Subcutaneous abdominal adipose tissue (tissue), 5 donors: Measurements from ENCODE around the gene QRICH1.

Experiments
- H3K27ac ChIP-seq: one replicate; pipeline ENCODE4 v1.7.0; 2013; ENCODE audit warnings: low read depth, mild to moderate bottlenecking, inconsistent platforms, low read length, moderate library complexity
- H3K27me3 ChIP-seq, 5 donors: one replicate each; pipeline ENCODE4 v1.7.0; 2013; ENCODE audit warnings: low read length in 5 of 5, inconsistent platforms in 1 of 5; ENCODE audit not compliant: control insufficient read depth in 5 of 5, insufficient read depth in 4 of 5
- H3K36me3 ChIP-seq, 5 donors: one replicate each; pipeline ENCODE4 v1.7.0; 2013; ENCODE audit warnings: low read length in 5 of 5; ENCODE audit not compliant: control insufficient read depth in 5 of 5, insufficient read depth in 5 of 5
- H3K4me1 ChIP-seq, 5 donors: one replicate each; pipeline ENCODE4 v1.7.0; 2013; ENCODE audit warnings: low read length in 5 of 5, mild to moderate bottlenecking in 3 of 5, moderate library complexity in 1 of 5; ENCODE audit not compliant: control insufficient read depth in 5 of 5, insufficient read depth in 5 of 5
- H3K4me3 ChIP-seq, 5 donors: one replicate each; pipeline ENCODE4 v1.7.0; 2013; ENCODE audit warnings: low read length in 5 of 5, low read depth in 1 of 5
- H3K9ac ChIP-seq, 5 donors: one replicate each; pipeline ENCODE4 v1.7.0; 2013; ENCODE audit warnings: low read length in 5 of 5, mild to moderate bottlenecking in 4 of 5, moderate library complexity in 3 of 5
- H3K9me3 ChIP-seq, 5 donors: one replicate each; pipeline ENCODE4 v1.7.0; 2013; ENCODE audit warnings: low read length in 5 of 5; ENCODE audit not compliant: control insufficient read depth in 5 of 5
- donor health status: healthy.
- donor health status: healthy.
- donor health status: healthy.
- donor health status: healthy.
- donor health status: healthy.

Gene QRICH1

DNA sequence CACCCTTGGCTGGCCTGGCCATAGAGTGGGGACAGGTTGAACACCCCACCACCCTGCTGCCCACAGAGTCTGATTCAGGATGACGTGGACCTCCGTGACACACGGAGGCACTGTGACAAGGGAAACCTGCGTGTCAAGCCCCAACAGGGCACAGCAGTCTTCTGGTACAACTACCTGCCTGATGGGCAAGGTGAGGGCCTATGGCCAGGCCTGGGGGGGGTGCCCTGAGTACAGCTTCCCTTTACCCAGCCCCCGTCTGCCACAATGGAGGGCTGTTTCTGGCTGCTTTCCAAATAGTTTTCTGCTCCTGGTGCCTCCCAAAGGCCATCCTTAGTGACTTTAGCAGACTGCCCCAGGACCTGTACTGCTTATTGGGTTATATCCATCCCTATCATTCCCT lies 87.9 kb downstream of the QRICH1 start:
- H3K4me1 ChIP-seq: peaks cover 0 to 26% (median 23%) of the 10 kb centered on the region in 5 donors
- H3K4me3 ChIP-seq: peak overlapping the region in 2 of 5 donors; percentile 83 to 86
- H3K9ac ChIP-seq: no peak overlapping the region
- H3K9me3 ChIP-seq: no peaks in the 10 kb centered on the region
- H3K27me3 ChIP-seq: no peaks in the 10 kb centered on the region
- no peaks in the 10 kb centered on the region for H3K36me3 ChIP-seq
- no peak overlapping the region for H3K27ac ChIP-seq

DNA sequence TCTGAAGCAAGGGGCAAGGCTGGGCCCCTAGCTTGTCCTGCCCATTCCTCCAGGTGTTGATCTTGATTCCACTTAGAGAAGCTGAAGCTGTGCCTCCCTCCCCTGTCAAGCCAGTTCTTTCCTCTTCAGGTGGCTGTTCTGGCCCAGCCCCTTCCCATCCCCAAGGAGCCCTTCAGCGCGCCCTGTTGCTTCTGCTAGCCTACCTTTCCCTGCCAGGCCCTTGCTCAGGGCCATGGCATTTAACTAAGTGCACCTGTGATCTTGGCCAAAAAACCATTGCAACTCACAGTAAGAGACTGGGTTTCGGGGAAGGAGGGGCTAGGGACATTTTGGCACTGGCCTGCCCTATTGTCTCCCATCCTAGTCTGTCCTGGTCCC lies 88.6 kb downstream of the QRICH1 start:
- Histone ChIP-seq H3K4me3 (no peak overlapping the region), H3K27ac (no peak overlapping the region), H3K36me3 (no peaks in the 10 kb centered on the region), H3K9me3 (no peaks in the 10 kb centered on the region), H3K9ac (no peak overlapping the region), H3K4me1 (peaks cover 0 to 26% (median 23%) of the 10 kb centered on the region in 5 donors), H3K27me3 (no peaks in the 10 kb centered on the region)

GRCh38 chr3:49004352-49005302 lies 89.2 kb downstream of the QRICH1 start:
- Histone ChIP-seq H3K36me3 (no peaks in the 10 kb centered on the region), H3K9me3 (no peaks in the 10 kb centered on the region), H3K27me3 (no peaks in the 10 kb centered on the region), H3K4me3 (no peak overlapping the region), H3K9ac (no peak overlapping the region), H3K27ac (no peak overlapping the region), H3K4me1 (peaks cover 0 to 26% (median 23%) of the 10 kb centered on the region in 5 donors)

GRCh38 chr3:49001155-49001554 lies 92.7 kb downstream of the QRICH1 start:
- no peaks in the 10 kb centered on the region for H3K27me3 ChIP-seq
- H3K27ac ChIP-seq: no peak overlapping the region
- no peaks in the 10 kb centered on the region for H3K9me3 ChIP-seq
- H3K36me3 ChIP-seq: peaks cover 0 to 10% (median 4%) of the 10 kb centered on the region in 5 donors
- peaks cover 0 to 2% (median 1%) of the 10 kb centered on the region in 5 donors for H3K4me1 ChIP-seq
- H3K9ac ChIP-seq: no peak overlapping the region
- H3K4me3 ChIP-seq: no peak overlapping the region

- no peak overlapping the region for H3K4me3 ChIP-seq
- H3K9ac ChIP-seq: no peak overlapping the region
- no peaks in the 10 kb centered on the region for H3K9me3 ChIP-seq
- H3K27me3 ChIP-seq: no peaks in the 10 kb centered on the region
- H3K27ac ChIP-seq: no peak overlapping the region
- peaks cover 0 to 13% (median 4%) of the 10 kb centered on the region in 5 donors for H3K36me3 ChIP-seq
- no peaks in the 10 kb centered on the region for H3K4me1 ChIP-seq
Observed at GRCh38 chr3:48999085-48999858, 94.6 kb downstream of the QRICH1 start.

DNA sequence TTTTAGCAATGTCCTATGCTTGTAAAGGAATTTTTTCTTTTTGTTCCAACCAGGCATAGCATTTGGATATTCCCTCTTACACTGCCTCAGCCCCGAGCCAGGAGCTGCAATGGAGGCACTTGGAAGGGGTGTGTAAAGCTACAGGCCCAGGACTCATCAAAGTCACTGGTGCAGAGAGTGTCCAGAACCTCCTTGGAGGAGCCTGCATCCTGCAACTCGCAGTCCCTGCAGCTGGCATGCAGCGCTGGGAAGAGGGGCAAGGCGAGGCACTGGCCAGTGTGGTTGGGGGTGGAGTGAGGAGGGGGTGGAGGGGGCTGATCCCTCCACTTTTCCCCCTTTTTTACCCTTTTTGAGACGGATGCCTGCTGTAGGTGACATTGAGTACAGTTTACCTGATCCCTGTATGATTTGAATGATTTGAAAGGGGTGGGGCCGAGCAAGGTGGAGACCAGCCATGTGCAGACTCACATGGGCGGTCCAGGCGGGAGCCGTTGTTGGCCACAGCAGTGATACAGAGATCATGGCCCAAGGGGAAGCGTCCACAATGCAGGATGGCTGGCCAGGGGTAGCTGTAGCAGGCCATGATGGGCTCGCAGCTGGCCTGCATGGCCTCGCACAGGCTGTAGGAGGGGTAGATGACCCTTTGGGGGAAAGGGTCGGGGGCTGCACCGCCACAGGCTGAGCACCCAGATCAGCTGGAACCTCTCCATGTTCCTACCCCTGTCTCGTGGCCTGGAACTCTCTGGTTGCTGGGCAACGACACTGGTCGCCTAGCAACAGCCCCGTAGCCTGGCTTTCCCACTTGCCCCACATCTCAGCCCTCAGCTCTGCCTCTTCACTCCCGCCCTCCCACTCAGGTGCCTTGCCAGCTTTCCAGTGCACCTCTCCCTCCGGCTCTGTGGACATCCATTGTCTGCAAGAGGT lies 95.9 kb downstream of the QRICH1 start:
- H3K9me3 ChIP-seq: no peaks in the 10 kb centered on the region
- no peaks in the 10 kb centered on the region for H3K4me1 ChIP-seq
- H3K27ac ChIP-seq: no peak overlapping the region
- H3K36me3 ChIP-seq: peaks cover 0 to 15% (median 4%) of the 10 kb centered on the region in 5 donors
- no peaks in the 10 kb centered on the region for H3K27me3 ChIP-seq
- H3K4me3 ChIP-seq: no peak overlapping the region
- H3K9ac ChIP-seq: peak overlapping the region in 1 of 5 donors; percentile 9

GRCh38 chr3:48997102-48997635 lies 96.7 kb downstream of the QRICH1 start:
- H3K9ac ChIP-seq: no peak overlapping the region
- no peak overlapping the region for H3K27ac ChIP-seq
- no peaks in the 10 kb centered on the region for H3K4me1 ChIP-seq

DNA sequence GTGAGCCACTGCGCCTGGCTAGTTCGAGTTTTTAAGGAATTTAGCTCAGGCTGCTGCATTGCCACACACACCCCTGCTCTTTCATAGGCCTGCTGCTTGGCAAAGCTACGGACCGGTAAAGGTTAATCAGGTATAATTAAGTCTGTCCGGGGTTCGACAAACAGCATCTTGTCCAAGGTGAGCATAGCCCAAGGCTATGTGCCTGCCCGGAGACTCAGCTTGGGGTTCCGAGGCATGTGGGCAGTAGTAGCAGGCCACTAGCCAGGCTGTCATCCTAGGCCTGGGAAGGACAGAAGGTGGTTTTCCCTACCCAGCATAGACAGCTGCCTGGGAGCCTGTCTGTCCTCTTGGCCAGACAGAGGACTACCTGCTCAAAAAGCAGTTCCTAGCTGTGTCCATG lies 97.2 kb downstream of the QRICH1 start:
- peaks cover 0 to 15% (median 4%) of the 10 kb centered on the region in 5 donors for H3K36me3 ChIP-seq
- no peaks in the 10 kb centered on the region for H3K9me3 ChIP-seq
- peaks cover 1 to 3% (median 2%) of the 10 kb centered on the region in 5 donors for H3K4me1 ChIP-seq
- no peak overlapping the region for H3K27ac ChIP-seq
- no peaks in the 10 kb centered on the region for H3K27me3 ChIP-seq
- H3K9ac ChIP-seq: no peak overlapping the region
- no peak overlapping the region for H3K4me3 ChIP-seq

More at GRCh38 chr3:48997102-48997635, 96.7 kb downstream of the QRICH1 start:
- no peaks in the 10 kb centered on the region for H3K27me3 ChIP-seq
- no peak overlapping the region for H3K4me3 ChIP-seq
- peaks cover 0 to 15% (median 4%) of the 10 kb centered on the region in 5 donors for H3K36me3 ChIP-seq
- no peaks in the 10 kb centered on the region for H3K9me3 ChIP-seq

GRCh38 chr3:48993834-48994233 lies 100.0 kb downstream of the QRICH1 start:
- Histone ChIP-seq H3K9ac (no peak overlapping the region), H3K9me3 (no peaks in the 10 kb centered on the region), H3K27ac (no peak overlapping the region)

More at GRCh38 chr3:48993834-48994233, 100.0 kb downstream of the QRICH1 start:
- Histone ChIP-seq H3K27me3 (no peaks in the 10 kb centered on the region), H3K36me3 (peaks cover 0 to 15% (median 4%) of the 10 kb centered on the region in 5 donors), H3K4me1 (peaks cover 9 to 29% (median 24%) of the 10 kb centered on the region in 5 donors), H3K4me3 (no peak overlapping the region)
